ENCODE measurements around the gene AUTS2.

DNA sequence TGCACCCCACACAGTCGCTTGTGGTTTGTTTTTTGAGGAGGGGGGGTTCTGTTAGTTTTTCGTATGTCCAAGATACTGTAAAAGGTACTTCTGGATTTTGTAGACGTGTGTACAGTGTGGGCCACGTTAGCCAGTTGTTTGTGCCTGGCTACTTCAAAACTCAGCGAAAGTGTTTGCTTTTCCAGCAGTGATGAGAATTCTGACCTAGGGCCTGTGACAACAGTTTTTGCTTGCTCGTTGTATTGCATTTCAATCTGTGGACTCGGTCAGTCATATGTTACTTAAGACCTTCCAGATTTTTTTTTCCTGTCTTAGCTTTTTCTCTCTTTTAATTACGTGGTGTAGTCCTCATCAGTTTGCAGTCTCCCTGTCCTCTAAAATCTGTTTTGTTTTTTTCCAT lies 1194.8 kb downstream of the AUTS2 start:
- TF ChIP-seq, protein P1, sequence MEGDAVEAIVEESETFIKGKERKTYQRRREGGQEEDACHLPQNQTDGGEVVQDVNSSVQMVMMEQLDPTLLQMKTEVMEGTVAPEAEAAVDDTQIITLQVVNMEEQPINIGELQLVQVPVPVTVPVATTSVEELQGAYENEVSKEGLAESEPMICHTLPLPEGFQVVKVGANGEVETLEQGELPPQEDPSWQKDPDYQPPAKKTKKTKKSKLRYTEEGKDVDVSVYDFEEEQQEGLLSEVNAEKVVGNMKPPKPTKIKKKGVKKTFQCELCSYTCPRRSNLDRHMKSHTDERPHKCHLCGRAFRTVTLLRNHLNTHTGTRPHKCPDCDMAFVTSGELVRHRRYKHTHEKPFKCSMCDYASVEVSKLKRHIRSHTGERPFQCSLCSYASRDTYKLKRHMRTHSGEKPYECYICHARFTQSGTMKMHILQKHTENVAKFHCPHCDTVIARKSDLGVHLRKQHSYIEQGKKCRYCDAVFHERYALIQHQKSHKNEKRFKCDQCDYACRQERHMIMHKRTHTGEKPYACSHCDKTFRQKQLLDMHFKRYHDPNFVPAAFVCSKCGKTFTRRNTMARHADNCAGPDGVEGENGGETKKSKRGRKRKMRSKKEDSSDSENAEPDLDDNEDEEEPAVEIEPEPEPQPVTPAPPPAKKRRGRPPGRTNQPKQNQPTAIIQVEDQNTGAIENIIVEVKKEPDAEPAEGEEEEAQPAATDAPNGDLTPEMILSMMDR (conservative IDR thresholded peaks at IDR 0.05; ENCODE audit: low read depth in 2 of 2): no peak
- TF ChIP-seq EZH2 (IDR thresholded peaks at IDR 0.05; ENCODE audit: low read depth, unreplicated experiment): no peak
- TF ChIP-seq POLR2AphosphoS5 (IDR thresholded peaks at IDR 0.05; ENCODE audit: low read depth): no peak
- TF ChIP-seq, protein P2, sequence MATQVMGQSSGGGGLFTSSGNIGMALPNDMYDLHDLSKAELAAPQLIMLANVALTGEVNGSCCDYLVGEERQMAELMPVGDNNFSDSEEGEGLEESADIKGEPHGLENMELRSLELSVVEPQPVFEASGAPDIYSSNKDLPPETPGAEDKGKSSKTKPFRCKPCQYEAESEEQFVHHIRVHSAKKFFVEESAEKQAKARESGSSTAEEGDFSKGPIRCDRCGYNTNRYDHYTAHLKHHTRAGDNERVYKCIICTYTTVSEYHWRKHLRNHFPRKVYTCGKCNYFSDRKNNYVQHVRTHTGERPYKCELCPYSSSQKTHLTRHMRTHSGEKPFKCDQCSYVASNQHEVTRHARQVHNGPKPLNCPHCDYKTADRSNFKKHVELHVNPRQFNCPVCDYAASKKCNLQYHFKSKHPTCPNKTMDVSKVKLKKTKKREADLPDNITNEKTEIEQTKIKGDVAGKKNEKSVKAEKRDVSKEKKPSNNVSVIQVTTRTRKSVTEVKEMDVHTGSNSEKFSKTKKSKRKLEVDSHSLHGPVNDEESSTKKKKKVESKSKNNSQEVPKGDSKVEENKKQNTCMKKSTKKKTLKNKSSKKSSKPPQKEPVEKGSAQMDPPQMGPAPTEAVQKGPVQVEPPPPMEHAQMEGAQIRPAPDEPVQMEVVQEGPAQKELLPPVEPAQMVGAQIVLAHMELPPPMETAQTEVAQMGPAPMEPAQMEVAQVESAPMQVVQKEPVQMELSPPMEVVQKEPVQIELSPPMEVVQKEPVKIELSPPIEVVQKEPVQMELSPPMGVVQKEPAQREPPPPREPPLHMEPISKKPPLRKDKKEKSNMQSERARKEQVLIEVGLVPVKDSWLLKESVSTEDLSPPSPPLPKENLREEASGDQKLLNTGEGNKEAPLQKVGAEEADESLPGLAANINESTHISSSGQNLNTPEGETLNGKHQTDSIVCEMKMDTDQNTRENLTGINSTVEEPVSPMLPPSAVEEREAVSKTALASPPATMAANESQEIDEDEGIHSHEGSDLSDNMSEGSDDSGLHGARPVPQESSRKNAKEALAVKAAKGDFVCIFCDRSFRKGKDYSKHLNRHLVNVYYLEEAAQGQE (IDR thresholded peaks at IDR 0.05; ENCODE audit: unreplicated experiment): no peak
- no peak for TF ChIP-seq EZH2phosphoT487 (IDR thresholded peaks at IDR 0.05; ENCODE audit: unreplicated experiment)
- TF ChIP-seq CREB1 (CRISPR knock-in tag; IDR thresholded peaks at IDR 0.05; ENCODE audit: low read depth): no peak
- no peak for TF ChIP-seq JUNB (IDR thresholded peaks at IDR 0.05; ENCODE audit: unreplicated experiment)
- TF ChIP-seq ZNF114 (CRISPR knock-in tag; IDR thresholded peaks at IDR 0.05): no peak

Measured in GM23338 (cell line).